Measurements from ENCODE around the gene ENOX1.

ENOX1 gene

DNA sequence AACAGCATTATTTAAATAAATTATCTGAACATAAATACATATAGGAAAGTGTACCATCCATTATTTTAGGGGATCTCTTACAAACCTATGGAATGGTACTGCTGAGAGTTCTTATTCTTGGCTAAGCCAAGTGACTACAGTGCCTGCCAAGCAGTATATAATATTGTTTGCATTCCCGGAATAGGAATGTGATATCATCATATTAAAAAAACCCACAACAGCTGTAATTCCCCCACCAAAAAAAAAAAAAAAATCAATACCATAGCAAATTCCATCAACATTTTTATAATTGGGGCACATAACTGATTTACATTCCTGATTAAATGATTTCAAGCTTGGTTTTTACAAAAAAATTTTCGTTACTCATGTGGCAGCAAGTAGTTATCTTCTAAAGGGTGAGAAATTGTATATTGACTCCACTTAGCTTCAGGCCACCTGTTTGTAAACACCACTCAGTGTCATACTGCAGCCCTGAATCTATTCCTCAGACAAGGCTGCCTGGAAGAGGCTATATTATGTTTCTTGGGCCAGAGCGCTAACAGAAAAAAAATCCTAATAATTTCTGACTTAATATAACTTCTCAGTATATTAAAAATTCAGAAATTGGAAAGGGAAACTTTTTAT, 485.3 kb downstream of the ENOX1 start:
- no peak for DNase-seq

DNA sequence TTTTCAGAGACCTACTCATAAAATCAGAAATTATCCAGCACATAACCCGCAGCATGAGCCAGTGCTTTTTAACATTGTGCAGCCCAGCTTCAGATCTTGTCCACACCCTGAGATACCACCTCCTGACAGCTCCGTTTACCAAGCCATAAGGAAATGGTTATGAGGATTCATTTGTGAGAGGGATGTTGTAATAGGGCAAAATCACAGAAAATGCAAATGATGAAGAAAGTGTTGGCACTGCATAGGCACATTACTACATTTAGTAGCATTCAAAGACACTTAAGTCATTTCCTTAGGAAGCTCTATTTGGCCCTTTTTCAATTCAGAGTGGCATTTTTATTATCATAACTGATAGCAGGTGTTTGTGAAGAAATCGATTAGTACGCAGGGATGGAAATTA, 485.9 kb downstream of the ENOX1 start:
- no peak for DNase-seq

DNA sequence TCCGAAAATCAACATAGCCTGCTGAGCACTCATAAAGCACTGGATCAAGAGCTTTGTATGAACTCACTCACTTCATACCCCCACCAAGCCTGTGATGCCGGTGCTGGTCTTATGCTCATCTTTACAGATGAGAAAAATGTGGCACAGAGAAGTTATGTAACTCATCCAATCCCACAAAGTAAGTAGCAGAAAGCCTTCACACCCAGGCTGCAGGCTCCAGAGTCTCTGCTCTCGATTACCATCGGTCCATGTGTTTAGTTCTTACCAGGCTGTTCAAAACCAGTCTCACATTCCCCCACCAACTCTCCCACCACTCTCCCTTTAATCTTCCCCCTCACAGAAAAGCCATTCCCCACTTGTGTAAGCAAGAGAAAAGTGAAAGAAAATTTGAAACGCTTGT, 487.4 kb downstream of the ENOX1 start:
- DNase-seq, result no peak

DNA sequence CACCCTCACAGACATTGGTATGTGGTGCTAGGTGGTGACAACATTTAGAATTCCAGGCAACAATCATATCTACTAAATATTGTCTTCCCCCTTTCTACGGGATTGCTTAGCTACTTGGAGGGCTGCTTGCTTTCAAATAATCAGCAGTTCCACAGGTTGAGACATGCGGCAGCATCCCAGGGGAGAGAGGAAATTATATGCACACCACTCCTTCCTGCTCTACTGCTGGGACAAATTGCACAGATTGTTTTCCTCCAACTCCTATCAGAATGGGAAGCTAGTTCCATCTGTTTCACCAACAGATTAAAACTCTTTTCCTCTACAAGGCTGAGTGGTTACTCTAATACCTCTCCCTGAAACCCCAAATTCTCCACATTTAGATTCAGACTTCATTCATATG, 488.0 kb downstream of the ENOX1 start:
- DNase-seq, result no peak

DNA sequence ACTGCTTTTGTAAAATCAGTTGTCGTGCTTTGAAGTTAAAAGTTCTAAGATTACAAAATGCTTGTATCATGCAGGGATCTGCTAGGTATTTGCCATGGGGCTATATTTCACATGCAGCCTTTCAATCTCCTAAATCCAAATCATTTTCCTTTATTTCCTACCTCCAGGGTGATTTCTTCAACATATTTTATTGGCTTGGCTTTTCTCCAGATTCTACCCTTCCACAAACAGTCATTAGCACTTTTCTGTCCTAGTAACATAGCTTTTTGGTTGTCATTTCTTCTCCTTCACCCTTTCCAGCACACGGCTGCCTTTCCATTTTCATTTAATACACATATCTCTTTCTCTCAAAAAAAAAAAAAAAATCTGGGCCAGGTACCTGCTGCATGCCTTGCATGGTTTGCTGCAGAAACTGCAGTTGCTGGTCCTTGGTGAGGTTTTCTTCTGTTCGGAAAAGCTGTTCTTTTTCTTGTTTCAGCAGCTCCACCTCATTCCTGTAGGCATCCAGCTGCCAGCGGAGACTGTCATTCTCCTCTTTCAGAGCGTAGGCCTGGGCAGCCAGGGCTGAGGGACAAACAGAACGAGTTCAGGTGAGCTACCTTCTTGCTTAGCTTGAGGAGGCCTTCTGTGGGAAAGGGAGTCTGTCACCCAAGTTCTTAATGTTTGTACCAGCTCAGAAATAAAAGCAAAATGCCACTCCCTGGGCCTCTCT, 488.6 kb downstream of the ENOX1 start:
- DNase-seq, result no peak

DNA sequence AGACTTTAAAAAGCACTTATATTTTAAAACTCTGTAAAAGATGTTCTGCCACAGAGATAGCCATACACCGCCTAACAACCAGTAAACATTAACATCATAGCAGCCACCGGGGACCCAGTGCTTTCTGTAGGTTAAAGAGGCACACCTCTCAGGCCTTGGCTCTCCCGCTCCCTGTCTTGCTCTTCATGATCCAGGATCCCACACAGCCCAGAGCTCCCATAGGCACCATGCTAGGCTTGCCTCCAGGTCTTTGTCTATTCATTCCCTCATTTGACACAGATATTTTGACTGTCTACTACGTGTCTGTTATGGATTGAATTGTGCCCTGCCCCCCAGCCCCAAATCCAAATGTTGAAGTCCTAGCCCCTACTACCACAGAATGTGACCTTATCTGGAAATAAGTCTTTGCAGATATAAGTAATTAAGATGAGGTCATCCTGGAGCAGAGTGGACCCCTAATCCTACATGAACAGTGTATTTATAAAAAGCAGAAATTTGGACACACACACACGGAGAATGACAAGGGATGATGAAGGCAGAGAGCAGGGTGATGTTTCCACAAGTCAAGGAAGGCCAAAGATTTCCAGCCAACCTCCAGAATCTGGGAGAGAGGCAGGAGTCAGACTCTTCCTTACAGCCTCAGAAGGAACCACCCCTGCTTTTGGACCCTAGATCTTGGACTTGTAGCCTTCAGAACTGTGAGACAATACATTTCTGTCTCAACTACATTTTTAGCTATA, 490.8 kb downstream of the ENOX1 start:
- DNase-seq, result no peak

DNA sequence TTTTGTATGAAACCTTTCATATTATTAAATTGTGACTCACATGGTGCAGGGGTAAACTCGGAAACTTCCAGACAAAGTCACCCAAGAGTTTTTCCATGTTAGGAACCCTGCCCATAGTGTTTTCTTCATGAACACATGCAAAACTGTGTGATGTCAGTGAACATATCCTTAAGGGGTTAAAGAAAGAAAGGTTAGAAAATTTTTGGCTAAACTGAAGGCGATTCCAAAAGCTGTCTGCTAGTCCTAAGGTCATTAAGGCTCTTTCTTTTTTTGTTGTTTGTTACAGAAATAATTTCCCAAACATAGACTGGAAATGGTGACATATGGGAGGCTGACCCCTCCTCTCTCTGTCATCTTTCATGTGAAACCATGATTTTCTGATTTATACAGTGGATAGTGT, 491.5 kb downstream of the ENOX1 start:
- DNase-seq, result no peak

DNA sequence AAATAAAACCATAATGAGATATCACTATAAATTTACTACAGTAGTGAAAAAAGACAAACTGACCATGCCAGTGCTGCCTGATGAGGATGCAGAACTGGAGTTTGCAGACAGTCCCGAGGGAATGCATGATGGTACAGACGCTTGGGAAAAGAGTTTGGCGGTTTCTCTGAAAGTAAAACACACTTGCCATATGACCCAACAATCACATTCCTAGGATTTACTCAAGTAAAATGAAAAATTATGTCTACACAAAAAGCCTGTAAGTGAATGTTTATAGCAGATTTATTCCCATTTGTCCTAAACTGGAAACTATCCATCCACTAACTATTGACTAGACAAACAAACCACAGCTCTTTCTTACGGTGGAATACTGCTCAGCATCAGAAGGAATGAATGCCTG, 492.4 kb downstream of the ENOX1 start:
- no peak for DNase-seq

DNA sequence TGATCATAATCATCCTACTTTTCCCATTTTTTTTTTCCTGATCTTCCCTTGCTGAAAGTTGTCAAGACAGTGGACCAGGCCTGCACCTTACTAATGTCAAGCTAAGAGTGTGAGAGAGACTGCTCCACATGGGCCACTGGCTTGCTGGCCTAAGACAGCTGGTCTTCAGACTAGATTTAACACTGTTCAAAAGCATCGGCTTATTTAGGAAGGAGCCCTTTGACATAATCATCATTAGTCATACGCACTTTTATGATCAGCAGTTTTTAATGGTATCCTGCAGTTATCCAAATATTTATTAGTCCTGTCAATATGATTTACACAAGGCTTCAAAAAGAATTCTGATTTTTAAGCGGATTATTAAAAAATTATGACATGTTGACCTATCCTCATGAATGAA, 492.8 kb downstream of the ENOX1 start:
- DNase-seq, result no peak

DNA sequence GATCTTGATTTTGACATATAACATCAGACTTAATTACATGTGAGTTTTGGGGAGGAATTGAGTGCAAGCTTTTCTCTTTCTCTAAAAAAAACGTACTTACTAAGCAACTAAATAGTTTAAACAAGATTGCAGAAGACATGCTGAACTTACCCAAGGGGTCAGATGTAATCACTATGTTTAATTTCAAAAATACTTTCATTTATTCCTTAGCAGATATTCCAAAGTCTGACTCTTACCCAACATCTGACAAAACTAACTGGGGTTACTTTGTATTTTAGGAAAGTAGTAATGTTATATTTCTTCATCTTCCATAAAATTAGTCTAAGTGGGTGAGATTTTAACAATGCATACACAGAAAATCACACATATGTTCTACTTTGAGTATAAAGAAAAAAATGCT, 493.2 kb downstream of the ENOX1 start:
- DNase-seq, result no peak

DNA sequence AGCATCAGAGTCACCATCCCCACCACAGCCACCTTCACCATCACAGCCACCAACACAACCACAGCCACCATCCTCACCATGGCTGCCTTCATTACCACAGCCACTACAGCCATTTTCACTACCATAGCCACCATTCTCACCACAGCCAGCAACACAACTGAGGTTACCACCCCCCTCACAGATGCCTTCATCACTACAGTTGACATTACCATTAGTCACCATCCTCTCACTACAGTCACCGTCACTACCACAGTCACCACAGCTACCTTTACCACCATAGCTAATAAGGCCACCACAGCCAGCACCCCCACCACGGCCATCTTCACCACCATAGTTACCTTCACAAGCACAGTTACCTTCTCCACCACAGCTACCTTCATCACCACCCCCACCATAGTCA, 493.8 kb downstream of the ENOX1 start:
- DNase-seq, result no peak

DNA sequence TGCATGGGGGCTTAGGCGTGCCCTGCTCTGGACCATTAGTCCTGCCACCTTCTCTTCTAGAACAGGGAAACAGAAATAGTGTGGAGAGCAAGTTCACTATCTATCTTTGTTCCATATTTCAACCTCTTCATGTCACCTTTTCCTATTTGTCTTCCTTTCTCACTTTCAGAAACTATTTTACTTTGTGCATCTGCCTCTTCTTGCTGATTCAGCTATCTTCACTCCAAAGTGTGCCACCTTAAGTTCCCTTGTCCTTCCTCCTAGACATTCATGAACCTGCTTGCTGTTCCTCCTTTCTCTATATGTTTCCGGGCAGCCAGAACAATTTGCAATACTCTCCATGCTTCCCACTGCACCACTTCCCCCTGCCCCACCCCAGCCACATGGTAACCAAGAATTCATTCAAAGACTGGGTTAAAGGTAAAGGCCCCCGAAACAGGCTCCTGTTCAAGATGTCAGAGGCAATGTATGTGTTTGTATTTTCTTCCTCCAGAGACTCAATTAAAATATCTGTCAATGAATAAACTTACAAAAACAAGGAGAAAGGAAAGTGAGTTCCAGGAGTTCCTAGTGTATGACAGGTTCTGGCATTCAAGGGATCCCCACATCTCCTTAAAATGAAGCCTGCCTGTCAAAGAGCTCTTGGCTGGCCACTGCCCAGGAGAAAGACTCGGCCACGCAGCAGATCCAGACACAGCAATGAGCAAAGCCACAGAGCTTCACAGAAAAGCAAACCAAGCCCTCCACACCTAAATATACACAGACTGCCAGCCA, 495.3 kb downstream of the ENOX1 start:
- DNase-seq, result no peak

DNA sequence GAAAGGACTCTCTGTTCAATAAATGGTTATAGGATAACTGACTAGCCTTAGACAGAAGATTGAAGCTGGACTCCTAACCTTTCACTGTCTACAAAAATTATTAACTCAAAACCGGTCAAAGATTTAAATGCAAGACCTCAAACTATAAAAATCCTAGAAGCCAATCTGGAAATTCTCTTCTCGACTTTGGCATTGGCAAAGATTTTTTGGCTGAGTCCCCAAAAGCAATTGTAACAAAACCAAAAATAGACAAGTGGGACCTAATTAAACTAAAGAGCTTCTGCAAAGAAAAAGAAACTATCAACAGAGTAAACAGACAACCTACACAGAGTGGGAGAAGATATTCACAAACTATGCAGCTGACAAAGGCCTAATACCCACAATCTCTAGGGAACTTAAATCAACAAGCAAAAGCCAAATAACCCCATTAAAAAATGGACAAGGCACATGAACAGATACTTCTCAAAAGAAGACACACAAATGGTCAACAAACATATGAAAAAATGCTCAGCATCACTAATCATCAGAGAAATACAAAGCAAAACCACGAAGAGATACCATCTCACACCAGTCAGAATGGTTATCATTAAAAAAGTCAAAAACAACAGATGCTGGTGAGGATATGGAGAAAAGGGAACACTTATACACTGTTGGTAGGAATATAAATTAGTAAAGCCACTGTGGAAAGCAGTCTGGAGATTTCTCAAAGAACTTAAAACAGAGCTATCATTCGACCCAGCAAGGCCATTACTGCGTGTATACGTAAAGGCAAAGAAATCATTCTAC, 497.1 kb downstream of the ENOX1 start:
- DNase-seq, result no peak

DNA sequence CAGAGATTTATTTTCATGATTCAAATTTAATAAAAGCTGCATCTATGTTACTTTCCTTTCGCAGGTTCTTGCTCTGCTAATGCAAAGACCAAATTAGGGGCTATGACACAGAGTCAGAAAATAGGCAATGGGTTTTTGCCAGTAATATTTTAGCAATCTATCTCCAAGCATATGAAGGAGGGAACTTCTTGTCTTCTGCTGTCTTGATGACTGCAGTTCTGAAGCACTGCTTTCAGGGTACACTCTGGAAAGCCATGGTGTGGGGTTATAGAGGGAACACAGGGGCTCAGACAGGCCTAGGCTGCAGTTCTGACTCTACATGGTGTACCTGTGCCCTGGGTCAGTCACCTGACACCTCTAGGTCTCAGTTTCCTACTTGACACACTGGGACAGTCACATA, 500.0 kb downstream of the ENOX1 start:
- DNase-seq, result no peak

DNA sequence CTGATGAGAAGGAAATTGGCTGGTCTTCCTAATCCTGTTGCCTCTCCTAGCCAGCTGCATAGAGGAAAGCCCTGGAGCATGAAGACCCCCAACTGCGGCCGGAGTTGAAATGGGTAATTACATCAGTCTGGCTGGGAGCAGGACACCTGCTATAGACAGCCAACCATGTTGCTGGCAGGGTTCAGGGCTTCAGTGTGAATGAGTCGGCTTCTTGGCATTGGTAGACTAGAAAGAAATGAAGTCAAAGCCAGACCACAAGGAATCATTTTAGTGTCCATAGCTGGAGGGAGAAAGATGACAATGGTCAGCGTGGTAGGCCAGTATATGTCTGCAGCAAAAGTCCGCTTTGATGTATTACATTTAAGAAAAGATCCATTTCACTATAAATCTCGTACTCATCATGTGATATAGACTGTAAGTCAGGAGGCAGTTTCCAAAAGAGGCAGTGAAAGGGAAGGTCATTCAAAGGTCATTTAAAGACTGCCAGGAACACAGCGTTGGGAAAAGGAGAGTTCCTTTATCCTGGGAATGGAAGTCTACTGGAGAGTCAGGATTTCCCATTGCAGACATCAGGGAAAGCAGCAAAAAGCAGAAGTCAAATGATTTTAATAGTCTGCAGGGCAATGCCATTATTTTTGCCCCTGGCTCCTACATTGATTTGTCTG, 500.7 kb downstream of the ENOX1 start:
- no peak for DNase-seq

DNA sequence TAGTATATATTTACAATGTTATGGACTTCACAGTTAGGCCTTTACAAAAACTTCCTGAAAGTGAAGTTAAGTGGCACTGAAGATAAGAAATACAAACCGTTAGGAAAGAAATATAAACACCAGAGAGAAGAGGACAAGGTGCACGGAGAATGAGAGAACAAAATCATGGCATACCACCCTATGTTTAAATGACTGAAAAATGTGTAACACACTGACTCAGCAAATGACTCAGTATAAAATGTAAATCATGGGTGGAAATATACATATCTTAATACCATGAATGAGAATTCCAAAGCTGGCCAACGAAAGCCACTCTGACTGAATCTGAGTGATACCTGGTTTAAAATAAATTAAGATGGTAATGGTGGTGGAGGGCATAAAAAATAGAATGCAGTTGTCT, 502.6 kb downstream of the ENOX1 start:
- DNase-seq, result no peak

DNA sequence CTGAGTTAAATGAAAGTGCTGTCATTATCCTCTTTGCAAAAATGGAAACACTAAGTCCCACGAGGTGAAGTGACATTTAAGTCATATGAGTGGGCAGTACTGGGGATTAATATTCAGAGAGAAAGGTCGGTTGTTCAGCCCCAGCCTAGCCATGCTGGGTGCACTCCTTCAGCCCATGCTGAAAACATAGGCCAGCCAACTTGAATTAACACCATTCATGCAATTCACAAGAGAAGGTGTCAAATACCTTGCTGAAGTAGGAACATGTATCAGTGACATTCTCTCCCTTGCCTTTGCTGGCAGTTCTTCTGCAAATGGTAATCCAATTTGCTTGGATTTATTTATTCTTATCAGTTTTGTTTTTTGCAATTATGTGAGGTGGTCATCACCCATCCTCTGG, 507.1 kb downstream of the ENOX1 start:
- no peak for DNase-seq

DNA sequence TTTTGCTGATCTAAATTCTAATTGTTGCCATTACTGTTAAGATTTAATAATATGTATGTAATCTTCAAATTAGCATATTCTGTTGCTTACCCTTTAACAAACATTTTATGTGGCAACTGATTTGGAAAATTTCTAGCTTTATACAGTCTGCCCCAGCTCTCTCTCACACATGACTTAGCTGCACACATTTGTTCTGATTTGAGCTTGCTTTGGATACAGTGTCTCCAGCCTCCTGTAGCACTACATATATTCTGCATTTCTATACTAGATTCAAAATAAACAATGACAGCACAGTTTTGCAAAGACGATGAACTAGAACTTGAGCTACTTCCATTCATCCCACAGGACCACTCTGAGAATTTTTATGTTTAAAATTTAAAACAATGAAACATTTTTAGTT, 508.6 kb downstream of the ENOX1 start:
- no peak for DNase-seq

DNA sequence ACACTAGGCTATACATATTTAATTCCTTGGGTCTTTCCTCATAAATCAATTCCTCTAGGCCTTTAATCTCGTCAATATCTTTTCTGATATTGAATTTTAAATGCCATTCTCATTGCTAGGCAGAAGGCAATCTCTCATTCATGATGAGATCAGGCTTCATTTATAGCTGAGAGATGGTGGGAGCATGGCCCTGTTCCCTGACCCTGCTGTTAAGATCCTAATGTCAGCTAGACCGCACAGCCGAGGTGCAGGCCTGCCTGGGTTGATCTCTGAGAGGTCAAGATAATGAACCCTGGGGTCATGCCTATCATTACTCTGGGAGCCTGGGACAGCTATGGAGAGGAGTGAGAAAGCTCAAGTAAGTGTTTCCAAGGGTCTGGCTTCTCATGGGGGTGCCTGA, 509.6 kb downstream of the ENOX1 start:
- no peak for DNase-seq

DNA sequence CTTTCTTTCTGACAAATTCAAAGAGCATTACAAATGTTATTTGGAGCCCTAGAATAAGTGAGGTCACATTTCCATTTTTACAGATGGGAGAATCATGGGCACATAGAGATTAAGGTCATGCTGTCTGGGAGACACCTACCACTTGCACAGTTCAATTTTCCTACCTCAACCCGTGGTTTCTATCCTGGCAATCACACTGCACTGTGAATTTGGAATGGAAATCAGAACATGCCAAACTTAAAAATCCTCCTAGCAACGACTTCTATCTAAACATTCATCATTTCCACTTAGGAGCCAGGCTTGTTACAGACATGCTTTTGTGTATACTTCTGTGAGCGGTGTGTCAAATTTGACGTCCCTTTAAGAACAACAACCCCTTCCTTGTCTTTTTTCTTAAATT, 511.9 kb downstream of the ENOX1 start:
- no peak for DNase-seq

DNA sequence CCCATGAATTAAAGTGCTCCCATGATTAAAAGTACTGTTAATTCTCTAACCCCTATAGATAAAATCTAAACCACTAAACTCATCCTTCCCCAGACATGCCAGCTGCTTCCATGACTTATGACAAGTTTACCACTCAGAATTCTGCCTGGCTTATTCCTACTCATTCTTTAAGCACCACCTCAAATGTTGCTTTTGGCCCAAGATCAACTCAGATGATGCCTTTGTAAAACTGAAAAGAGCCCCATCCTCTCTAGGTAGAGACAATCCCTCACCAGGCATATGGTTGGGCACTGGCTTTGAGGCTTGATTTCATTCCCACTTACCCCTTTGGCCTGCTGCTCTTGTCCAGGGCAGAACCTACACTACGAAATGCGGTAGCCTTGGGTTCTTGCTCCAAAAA, 513.4 kb downstream of the ENOX1 start:
- DNase-seq, result no peak

DNA sequence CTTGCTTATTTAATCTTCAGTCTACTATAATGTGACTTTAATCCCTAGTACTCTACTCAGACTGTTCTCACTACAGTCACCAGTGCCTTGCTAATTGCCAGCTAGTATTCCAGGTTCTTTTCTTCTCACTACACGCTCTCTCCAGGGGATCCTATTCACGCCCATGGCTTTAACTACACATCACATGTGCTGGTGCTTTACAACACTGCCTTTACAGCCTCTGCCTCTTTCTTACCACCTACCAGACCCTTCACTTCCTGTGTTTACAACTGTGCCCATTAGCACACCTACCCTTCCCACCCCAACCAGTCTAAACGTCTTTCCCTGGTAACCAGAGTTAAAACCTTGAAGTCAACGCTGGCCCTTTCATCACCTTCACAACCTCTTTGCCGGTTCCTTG, 513.9 kb downstream of the ENOX1 start:
- DNase-seq, result no peak

All from CD4-positive, alpha-beta T cell treated with Interleukin-15 for 1 hour (primary cell).